GM23248 (cell line): Measurements from ENCODE around the gene C2orf74. TPM values are rescaled to one million over a fixed set of nuclear protein-coding genes. Genes with fewer than 3 reads are reported as not detected.

Experiments used
- DNase-seq: peaks from one replicate; pipeline ENCODE4 v3.0.0-alpha.2; 2015
- H2AFZ ChIP-seq: fragments of 200-600 bp; sonication (generic); 2 replicates; pipeline ENCODE4 v1.6.1; 2016; ENCODE audit warnings: antibody characterized with exemption
- H3F3A ChIP-seq: fragments of 200-600 bp; sonication (generic); 2 replicates; pipeline ENCODE4 v1.6.1; 2016; ENCODE audit warnings: mild to moderate bottlenecking, antibody characterized with exemption, mixed run types; ENCODE audit not compliant: insufficient read depth
- H3K27ac ChIP-seq: fragments of 200-600 bp; sonication (generic); 2 replicates; pipeline ENCODE4 v1.5.1; 2016; ENCODE audit warnings: mild to moderate bottlenecking
- H3K27me3 ChIP-seq: fragments of 200-600 bp; sonication (generic); replicated peaks from 2 replicates; pipeline ENCODE4 v1.6.1; 2016; ENCODE audit warnings: mild to moderate bottlenecking; ENCODE audit not compliant: insufficient read depth
- H3K36me3 ChIP-seq: fragments of 200-600 bp; sonication (generic); 2 replicates; pipeline ENCODE4 v1.6.1; 2016; ENCODE audit warnings: low read depth, mild to moderate bottlenecking
- H3K4me1 ChIP-seq: fragments of 200-600 bp; sonication (generic); 2 replicates; pipeline ENCODE4 v1.6.1; 2016; ENCODE audit warnings: mild to moderate bottlenecking; ENCODE audit not compliant: insufficient read depth
- H3K4me2 ChIP-seq: fragments of 200-600 bp; sonication (generic); one replicate; pipeline ENCODE4 v1.6.1; 2016; ENCODE audit warnings: mild to moderate bottlenecking; ENCODE audit not compliant: unreplicated experiment
- H3K4me3 ChIP-seq: fragments of 200-600 bp; sonication (generic); 2 replicates; pipeline ENCODE4 v1.5.1; 2016; ENCODE audit warnings: mild to moderate bottlenecking
- H3K79me2 ChIP-seq: fragments of 200-600 bp; sonication (generic); 2 replicates; pipeline ENCODE4 v1.6.1; 2016; ENCODE audit warnings: mild to moderate bottlenecking; ENCODE audit not compliant: insufficient read depth
- H3K9ac ChIP-seq: fragments of 200-600 bp; sonication (generic); 2 replicates; pipeline ENCODE4 v1.6.1; 2016; ENCODE audit warnings: mild to moderate bottlenecking
- H3K9me2 ChIP-seq: fragments of 200-600 bp; sonication (generic); 2 replicates; pipeline ENCODE4 v1.6.1; 2016; ENCODE audit warnings: mixed run types, mild to moderate bottlenecking, moderate library complexity; ENCODE audit not compliant: insufficient read depth
- H3K9me3 ChIP-seq: fragments of 200-600 bp; sonication (generic); one replicate; pipeline ENCODE4 v1.6.1; 2017; ENCODE audit warnings: low read depth
- H4K20me1 ChIP-seq: fragments of 200-600 bp; sonication (generic); 2 replicates; pipeline ENCODE4 v1.6.0; 2016; ENCODE audit not compliant: insufficient read depth
- EZH2 ChIP-seq: fragments of 200-600 bp; sonication (generic); IDR thresholded peaks from 2 replicates; pipeline ENCODE4 v1.6.1; 2018; ENCODE audit warnings: antibody characterized with exemption, mild to moderate bottlenecking; ENCODE audit not compliant: insufficient read depth, poor library complexity, severe bottlenecking
- EZH2phosphoT487 ChIP-seq: fragments of 200-600 bp; sonication (generic); IDR thresholded peaks from 2 replicates; pipeline ENCODE4 v1.6.1; 2018; ENCODE audit warnings: antibody characterized with exemption, moderate library complexity, mild to moderate bottlenecking, low read depth; ENCODE audit not compliant: insufficient read depth
- WGBS, 2 experiments: methylation state at CpG; one replicate each; pipeline ENCODE4 v1.1.6; 2015 to 2017; ENCODE audit warnings: low lambda C conversion rate in 2 of 2, low coverage in 1 of 2; ENCODE audit errors: missing lambda C conversion rate in 2 of 2; 5-methylcytosine and 5-hydroxymethylcytosine counted together
- in situ Hi-C: fragments of 300-500 bp; cut with MboI; formaldehyde crosslinking; loops from 2 replicates; pipeline ENCODE4 v1.15.0; 2020
- polyA plus RNA-seq: library from polyadenylated mRNA; unstranded; fragments of >200 nt; fragmentation: Nextera tagmentation; extraction: Ambion mirVana; gene quantifications from 2 replicates; pipeline ENCODE4 v1.2.1, GENCODE V29; 2016
- total RNA-seq: library from RNA; depleted of rRNA; stranded (reverse); fragments of >200 nt; shearing (Covaris generic); gene quantifications from 2 replicates; pipeline ENCODE4 v1.2.3, GENCODE V29; 2014

C2orf74 gene
- total and polyA plus RNA-seq, 2 experiments from 2014 or later = 7.7 to 14.2 TPM

DNA sequence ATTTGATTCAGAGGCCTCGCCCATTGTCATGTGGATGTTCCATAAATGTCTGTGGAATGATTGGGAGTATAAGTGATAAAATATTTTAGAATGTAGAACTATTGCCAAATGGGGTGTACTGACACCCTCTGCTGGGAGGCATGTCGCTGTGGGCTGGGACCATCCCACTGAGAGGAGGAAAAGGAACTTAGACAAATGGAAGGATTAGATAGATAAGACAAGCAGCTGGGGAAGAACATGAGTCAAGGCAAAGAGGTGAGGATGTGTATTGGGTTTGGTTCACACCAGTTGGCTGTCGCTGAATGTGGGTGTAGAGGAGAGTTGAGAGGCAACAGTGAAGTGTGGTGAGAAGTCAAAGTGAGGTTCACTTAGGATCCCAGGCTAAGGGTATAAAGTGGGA is 4.0 kb downstream of the C2orf74 start:
- Histone ChIP-seq H3K27me3 (no peaks in the 10 kb centered on the region), H4K20me1 (no peaks in the 10 kb centered on the region), H3K9me3 (no peaks in the 10 kb centered on the region), H3K36me3 (peaks cover 3% of the 10 kb centered on the region; the same call in 1 of the 2 replicates), H3K79me2 (no peaks in the 10 kb centered on the region), H2AFZ (no peak overlapping the region), H3K4me2 (no peak overlapping the region), H3F3A (no peaks in the 10 kb centered on the region), H3K4me3 (no peak overlapping the region), H3K27ac (no peak overlapping the region), H3K9ac (no peak overlapping the region), H3K4me1 (no peaks in the 10 kb centered on the region), H3K9me2 (no peaks in the 10 kb centered on the region)
- 80 to 84% methylated on average over 3 of the region's 3 CpGs for WGBS, 2 experiments
- in situ Hi-C loops = no loop called here
- TF ChIP-seq EZH2phosphoT487 (no peak), EZH2 (no peak)
- DNase-seq = no peak

DNA sequence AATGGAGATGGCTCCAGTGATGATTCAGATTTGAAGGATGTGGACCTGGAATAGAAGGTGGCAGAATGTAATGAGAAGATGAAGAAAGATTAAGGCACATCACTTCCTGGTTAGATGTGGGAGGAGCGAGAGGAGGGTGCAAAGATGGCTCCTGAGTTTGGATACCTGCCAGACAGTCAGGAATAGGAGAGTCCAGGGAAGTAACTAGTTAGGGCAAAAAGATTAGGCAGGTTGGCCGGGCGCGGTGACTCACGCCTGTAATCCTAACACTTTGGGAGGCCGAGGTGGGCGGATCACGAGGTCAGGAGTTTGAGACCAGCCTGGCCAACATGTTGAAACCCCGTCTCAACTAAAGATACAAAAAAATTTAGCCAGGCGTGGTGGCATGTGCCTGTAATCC is 5.6 kb downstream of the C2orf74 start:
- Histone ChIP-seq H3K9ac (no peak overlapping the region), H3K9me3 (no peaks in the 10 kb centered on the region), H3K9me2 (no peaks in the 10 kb centered on the region), H3K79me2 (no peaks in the 10 kb centered on the region), H2AFZ (no peak overlapping the region), H4K20me1 (no peaks in the 10 kb centered on the region), H3K27me3 (no peaks in the 10 kb centered on the region), H3K4me3 (no peak overlapping the region), H3K4me2 (no peak overlapping the region), H3K4me1 (no peaks in the 10 kb centered on the region), H3F3A (no peaks in the 10 kb centered on the region), H3K27ac (no peak overlapping the region), H3K36me3 (peaks cover 3% of the 10 kb centered on the region; the same call in 1 of the 2 replicates)
- WGBS, 2 experiments = 93 to 97% methylated on average over 9 to 10 of the region's 10 CpGs
- TF ChIP-seq EZH2phosphoT487 (no peak), EZH2 (no peak)
- in situ Hi-C loops = no loop called here
- DNase-seq = no peak

DNA sequence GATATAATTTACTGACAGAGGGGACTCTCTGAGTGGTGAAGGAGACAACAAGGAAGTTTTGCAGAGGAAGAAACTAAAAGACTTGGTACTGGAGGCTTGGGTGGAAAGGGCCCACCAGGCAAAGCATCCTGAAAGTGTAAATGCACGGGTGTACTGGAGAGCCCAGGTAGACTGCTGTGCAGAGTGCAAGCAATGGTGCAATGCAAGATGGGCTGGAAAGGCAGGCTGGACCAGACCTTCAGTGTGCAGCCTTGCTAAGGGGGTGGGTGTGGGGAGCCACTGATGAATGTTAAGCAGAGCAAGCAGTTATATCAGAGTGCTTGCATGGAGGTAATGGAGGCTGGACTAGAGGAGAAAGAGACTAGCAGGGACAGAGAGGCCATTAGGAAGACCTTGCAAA is 10.7 kb downstream of the C2orf74 start:
- no peaks in the 10 kb centered on the region for H3K36me3 ChIP-seq
- WGBS, 2 experiments = 78% methylated on average over 1 of the region's 1 CpG
- H3K9ac ChIP-seq = no peak overlapping the region
- H3K27ac ChIP-seq = no peak overlapping the region
- no peak overlapping the region for H3K4me3 ChIP-seq
- H3K79me2 ChIP-seq = peaks cover 3% of the 10 kb centered on the region
- TF ChIP-seq EZH2phosphoT487 (no peak), EZH2 (no peak)
- no peak overlapping the region for H2AFZ ChIP-seq
- H3K4me2 ChIP-seq = no peak overlapping the region
- no peaks in the 10 kb centered on the region for H3K27me3 ChIP-seq
- no peaks in the 10 kb centered on the region for H4K20me1 ChIP-seq
- H3F3A ChIP-seq = no peaks in the 10 kb centered on the region
- no peaks in the 10 kb centered on the region for H3K9me3 ChIP-seq
- in situ Hi-C loops = no loop called here
- no peak for DNase-seq
- no peaks in the 10 kb centered on the region for H3K4me1 ChIP-seq
- H3K9me2 ChIP-seq = no peaks in the 10 kb centered on the region

DNA sequence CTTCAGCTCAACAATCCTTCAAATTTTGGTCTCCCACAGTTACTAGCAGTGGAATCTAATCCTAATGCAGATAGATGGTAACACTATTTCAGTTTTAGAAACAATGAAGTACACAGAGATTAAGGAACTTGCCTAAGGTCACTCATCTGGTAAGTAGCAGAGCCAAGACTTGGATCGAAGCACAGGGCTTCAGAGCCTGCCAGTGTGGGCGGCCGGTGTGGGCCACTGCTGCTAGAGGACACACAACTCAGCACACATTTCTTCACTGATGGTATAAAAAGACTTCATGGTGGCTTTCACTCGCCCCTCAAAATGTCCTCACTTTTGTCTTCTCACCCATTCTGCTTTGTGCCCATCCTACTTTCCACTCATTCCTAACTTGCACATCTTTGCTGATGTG is 11.1 kb downstream of the C2orf74 start:
- Histone ChIP-seq H3K9me3 (no peaks in the 10 kb centered on the region), H3K27me3 (no peaks in the 10 kb centered on the region), H3K36me3 (no peaks in the 10 kb centered on the region), H3K79me2 (peaks cover 7% of the 10 kb centered on the region), H3K4me2 (no peak overlapping the region), H3K4me1 (peaks cover 1% of the 10 kb centered on the region; the same call in 1 of the 2 replicates), H4K20me1 (no peaks in the 10 kb centered on the region), H3K27ac (no peak overlapping the region), H2AFZ (no peak overlapping the region), H3K9me2 (no peaks in the 10 kb centered on the region), H3K9ac (no peak overlapping the region), H3K4me3 (no peak overlapping the region), H3F3A (peaks cover 2% of the 10 kb centered on the region; the same call in 1 of the 2 replicates)
- DNase-seq = no peak
- in situ Hi-C loops = no loop called here
- no peak for TF ChIP-seq EZH2phosphoT487
- no peak for TF ChIP-seq EZH2
- 43 to 52% methylated on average over 4 of the region's 4 CpGs for WGBS, 2 experiments

DNA sequence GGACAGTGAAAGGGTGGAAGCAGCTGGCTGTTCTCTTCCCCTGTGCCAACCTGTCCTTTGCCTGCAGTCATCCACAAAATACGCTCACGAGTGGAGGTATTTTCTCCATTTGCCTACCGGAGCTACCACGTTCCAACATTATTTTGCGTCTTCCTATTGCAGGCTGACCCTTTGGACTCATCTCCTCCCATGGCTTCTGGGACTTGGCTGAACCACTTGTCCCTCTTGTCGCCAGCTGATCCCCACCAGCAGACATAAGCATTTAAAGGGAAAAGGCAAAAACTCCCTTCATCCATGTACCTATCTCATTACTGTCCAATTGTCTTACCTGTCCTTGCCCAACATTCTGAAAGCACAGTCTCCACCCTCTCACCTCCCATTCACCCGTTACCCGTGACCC is 13.0 kb downstream of the C2orf74 start:
- Histone ChIP-seq H2AFZ (no peak overlapping the region), H3K27me3 (no peaks in the 10 kb centered on the region), H3K4me3 (no peak overlapping the region), H4K20me1 (no peaks in the 10 kb centered on the region), H3K9me3 (no peaks in the 10 kb centered on the region), H3F3A (peaks cover 21% of the 10 kb centered on the region), H3K9me2 (no peaks in the 10 kb centered on the region), H3K4me1 (peaks cover 21% of the 10 kb centered on the region), H3K36me3 (no peaks in the 10 kb centered on the region), H3K4me2 (no peak overlapping the region), H3K27ac (no peak overlapping the region), H3K9ac (no peak overlapping the region), H3K79me2 (peaks cover 16% of the 10 kb centered on the region)
- 87 to 92% methylated on average over 8 of the region's 8 CpGs for WGBS, 2 experiments
- TF ChIP-seq EZH2 (no peak), EZH2phosphoT487 (no peak)
- DNase-seq = no peak
- in situ Hi-C loops = no loop called here
